DMS114 treated with DMSO at 0.1 percent for 48 hours (cell line): ENCODE measurements around the gene MAST3.
"Not testable (repeated sequence)": the region's sequence is repeated elsewhere in the genome, so short reads cannot be mapped to it uniquely, and the experiment has no call there.

Experiments used
- DNase-seq: peaks from one replicate; lab custom pipeline; 2025; ENCODE audit not compliant: unreplicated experiment; lab: John Stamatoyannopoulos, UW

MAST3 gene

DNA sequence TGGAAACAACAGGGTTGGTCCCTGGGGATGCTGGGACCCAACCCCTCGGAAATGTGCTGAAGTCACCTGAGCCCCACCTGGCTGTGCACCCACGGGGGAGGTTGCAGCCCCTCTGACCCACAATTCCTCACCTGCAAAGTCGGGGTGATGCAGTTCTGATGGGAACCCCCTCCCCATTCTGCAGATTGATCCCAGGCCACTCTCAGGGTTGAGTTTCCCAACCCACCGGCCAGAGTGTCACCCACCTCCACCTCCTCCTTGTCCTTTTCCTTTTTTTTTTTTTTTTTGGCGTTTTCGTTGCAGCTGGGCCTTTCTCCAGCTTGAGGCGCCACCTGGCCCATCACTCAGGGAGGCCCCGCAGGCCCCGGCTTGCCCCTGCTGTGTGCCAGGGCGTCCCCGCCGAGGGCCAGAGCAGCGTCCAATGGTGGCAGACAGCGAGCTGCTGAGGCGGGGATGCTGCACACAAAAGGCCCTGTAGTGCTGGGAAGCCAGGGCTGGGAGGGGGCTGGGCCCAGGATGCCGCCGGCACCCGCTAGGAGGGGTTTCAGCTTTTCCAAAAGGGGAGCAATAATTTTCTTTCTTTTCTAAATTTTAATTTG, 60.0 kb downstream of the MAST3 start:
- no peak for DNase-seq

GRCh38 chr19:18158467-18158866, 60.9 kb downstream of the MAST3 start:
- DNase-seq: no peak

GRCh38 chr19:18159059-18159616, 61.6 kb downstream of the MAST3 start:
- DNase-seq: not testable (repeated sequence)

- DNase-seq: no peak
These were observed 62.2 kb downstream of the MAST3 start for GRCh38 chr19:18159810-18160209.

DNA sequence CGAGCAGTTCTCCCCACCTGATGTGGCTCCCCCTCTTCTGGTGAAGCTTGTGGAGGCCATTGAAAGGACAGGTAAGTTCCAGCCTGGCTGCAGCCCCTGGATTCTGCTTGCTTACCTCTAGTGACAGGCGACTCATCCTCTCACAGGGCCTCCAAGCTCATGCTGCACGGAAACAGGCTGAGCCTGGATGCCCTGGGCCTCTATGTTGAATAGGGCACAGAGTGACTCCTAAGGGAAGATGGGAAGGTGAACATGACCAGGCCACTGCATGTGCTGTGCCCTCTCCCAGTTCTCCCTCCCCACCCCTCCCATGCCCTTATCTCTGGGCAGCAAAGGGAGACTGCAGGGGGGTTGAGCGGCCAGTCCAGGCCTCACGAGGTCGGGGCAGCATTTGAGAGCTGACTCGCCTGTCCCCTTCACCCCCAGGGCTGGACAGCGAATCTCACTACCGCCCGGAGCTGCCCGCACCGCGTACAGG, 63.0 kb downstream of the MAST3 start:
- DNase-seq: no peak

- no peak for DNase-seq
These were observed 63.5 kb downstream of the MAST3 start for GRCh38 chr19:18160971-18161635.

DNA sequence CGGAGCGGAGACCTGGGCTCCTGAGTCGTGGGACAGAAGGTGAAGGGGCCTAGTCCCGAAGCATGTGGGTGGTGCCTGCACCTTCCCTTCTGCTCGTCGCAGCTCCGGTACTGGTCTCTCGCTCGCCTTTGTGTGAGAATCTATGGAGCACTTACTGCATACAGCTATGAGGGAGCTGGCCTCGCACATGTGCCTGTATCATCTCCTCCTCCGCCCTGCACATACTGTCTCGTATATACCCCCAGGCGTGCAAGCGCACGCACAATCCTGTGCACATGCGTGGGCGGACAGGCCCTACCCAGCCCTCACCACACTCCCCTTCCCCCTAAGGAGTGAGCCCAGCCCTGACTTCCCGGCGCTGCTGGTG, 64.0 kb downstream of the MAST3 start:
- DNase-seq: no peak

GRCh38 chr19:18164072-18164471, 66.5 kb downstream of the MAST3 start:
- no peak for DNase-seq

DNA sequence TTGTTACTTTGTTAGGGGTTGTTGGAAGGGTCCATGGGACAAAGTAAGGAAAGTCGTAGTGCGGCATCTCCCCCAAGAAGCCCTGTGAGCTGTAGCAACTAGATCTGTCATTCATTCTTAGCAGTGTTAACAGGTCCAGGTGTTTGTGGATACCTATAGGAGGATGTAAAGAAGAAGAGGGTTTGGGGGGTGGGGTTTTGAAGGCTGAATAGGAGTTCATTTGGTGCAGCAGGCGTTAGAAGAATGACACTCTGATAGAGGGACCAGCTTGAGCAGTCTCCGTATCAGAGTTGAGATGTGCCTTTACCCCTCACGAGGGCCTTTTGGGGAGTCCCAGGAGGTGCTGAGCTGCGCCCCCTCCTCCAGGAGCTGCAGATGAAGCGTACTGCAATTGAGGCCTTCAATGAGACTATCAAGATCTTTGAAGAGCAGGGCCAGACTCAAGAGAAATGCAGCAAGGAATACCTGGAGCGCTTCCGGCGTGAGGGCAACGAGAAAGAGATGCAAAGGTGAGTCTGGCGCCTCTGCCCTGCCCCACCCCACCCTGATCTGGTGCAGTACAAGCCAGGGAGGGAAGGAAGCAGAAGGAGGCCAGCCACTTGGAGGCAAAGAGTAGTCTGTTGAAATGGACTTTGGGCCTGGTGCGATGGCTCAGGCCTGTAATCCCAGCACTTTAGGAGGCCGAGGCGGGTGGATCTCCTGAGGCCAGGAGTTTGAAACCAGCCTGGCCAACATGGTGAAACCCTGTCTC, 68.4 kb downstream of the MAST3 start:
- DNase-seq: no peak

- DNase-seq: no peak
These were observed 69.4 kb downstream of the MAST3 start for GRCh38 chr19:18167011-18167410.

DNA sequence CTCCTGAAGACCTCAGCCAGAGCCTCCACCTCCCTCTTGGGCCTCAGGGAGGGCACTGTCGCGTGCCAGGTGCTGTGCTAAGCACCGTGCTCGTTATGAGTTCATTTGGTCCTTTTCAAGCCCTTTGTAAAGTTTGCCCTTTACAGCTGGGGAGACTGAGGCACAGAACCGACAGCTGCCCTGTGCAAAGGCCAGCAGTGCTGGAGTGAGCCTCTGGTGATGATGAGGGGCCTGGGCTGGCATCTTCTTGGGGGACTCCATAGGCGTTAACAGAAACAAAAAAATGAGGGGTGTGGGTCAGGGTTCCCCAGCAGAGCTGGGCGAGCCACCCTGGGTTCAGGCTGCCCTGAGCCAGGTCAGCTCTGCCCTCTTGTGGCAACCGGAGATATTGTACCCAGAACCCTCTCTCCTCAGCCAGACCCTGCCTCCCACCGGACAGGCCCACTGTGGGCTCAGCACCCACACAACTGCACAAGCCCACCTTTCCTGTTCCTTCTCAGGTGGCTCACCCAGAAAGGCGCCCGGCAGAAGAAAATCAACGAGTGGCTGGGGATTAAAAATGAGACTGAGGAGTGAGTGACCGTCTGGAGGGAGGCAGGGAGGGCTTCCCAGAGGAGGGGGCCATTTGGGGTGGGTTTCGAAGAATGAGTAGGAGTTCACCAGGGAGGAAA, 70.5 kb downstream of the MAST3 start:
- peak; percentile 26 for DNase-seq

DNA sequence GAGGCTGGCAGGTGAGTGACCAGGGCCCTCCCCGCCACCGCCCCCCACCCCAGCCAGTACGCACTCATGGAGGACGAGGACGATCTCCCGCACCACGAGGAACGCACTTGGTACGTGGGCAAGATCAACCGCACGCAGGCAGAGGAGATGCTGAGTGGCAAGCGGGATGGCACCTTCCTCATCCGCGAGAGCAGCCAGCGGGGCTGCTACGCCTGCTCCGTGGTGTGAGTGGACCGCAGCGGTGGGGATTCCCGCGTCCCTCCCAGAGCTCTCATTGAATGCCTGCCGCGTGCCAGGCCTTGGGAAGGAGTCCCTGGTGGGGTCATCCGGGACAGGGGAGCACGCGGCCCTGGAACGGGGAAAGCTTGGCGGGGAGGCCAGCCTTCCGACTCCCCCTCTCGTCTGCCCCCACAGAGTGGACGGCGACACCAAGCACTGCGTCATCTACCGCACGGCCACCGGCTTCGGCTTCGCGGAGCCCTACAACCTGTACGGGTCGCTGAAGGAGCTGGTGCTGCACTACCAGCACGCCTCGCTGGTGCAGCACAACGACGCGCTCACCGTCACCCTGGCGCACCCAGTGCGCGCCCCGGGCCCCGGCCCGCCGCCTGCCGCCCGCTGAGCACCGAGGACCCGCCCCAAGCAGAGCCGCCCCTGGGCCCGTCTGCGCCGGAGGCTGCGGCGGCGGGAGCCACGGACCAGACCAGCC, 71.2 kb downstream of the MAST3 start:
- DNase-seq: no peak

DNA sequence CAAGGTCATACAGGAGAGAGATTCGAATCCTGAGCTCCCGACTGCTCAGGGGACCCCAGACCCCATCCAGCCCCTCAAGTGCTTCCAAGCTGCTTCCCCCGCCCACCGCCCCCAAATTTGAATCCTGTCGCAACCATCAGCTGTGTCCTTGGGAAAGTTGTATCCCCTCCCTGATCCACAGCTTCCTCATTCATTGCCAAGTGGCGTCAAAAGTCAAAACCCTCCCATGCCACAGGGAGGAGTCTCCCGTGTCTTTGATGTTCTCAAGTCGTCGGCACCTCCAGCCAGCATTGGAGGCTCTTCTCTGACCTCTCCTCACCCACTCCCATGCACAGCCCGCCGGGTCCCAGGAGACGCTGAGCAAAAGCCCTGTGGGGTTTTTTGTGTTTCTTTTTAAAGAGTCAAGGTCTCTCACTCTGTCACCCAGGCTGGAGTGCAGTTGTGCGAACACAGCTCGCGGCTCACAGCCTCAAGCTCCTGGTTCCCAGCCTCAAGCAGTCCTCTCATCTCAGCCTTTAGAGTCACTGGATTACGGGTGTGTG, 73.2 kb downstream of the MAST3 start:
- DNase-seq: no peak

DNA sequence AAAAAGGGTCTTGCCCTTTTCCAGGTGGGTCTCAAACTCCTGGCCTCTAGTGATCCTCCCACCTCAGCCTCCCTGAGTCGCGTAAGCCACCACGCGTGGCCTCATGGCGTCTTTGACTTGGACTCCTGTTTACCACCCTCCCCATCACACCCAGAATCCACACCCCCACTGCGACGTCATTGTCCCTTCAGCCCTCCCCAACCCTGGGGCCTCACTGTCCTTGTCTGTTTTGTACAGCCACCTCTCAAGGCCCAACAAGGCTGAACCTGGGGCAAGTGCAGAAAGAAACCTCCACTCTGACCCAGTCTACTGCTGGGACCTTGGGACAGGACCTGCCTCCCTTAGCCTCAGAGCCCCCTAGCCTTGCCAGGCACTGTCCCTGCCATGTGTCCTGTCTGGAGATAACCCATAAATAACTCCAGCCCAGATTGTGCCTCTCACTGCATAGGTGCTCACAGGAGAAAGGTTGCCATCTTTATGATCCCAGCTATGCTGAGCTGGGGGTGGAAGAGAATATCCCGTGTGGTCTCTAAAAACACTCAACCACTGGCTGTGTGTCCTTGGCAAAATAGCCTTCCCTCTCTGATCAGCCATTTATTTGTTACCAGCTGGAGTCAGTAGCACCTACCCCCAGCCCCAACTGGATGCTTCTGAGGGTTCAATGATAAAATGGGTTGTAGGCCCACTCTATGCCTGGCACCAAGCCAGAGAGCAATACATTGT, 74.2 kb downstream of the MAST3 start:
- DNase-seq: no peak

- DNase-seq: no peak
These were observed 74.9 kb downstream of the MAST3 start for GRCh38 chr19:18172331-18173053.

- no peak for DNase-seq
These were observed 75.5 kb downstream of the MAST3 start for GRCh38 chr19:18173054-18173571.

GRCh38 chr19:18173572-18174288, 76.2 kb downstream of the MAST3 start, which contains the start of gene IFI30:
IFI30 (plus strand) TSS chr19:18173813; CDS start chr19:18173842, 29 bp downstream.
- DNase-seq: peak; percentile 23

- DNase-seq: no peak
These were observed 77.4 kb downstream of the MAST3 start for GRCh38 chr19:18174983-18175382.
